KMS-11 (cell line): ENCODE measurements around the gene RCAN2.

Experiments
- H2AFZ ChIP-seq: fragments of 200-600 bp; sonication (generic); 2 replicates; pipeline ENCODE4 v1.6.1; 2016; ENCODE audit warnings: antibody characterized with exemption, mixed run types, low read depth
- H3K27ac ChIP-seq: fragments of 200-600 bp; sonication (generic); 2 replicates; pipeline ENCODE4 v1.6.1; 2016; ENCODE audit warnings: mild to moderate bottlenecking, mixed run types
- H3K27me3 ChIP-seq: fragments of 200-600 bp; sonication (generic); 2 replicates; pipeline ENCODE4 v1.6.1; 2017; ENCODE audit warnings: mild to moderate bottlenecking, low read depth, mixed run types, moderate library complexity; ENCODE audit not compliant: insufficient read depth
- H3K36me3 ChIP-seq: fragments of 200-600 bp; sonication (generic); 2 replicates; pipeline ENCODE4 v1.6.1; 2017; ENCODE audit warnings: mild to moderate bottlenecking, mixed run types; ENCODE audit not compliant: insufficient read depth
- H3K4me1 ChIP-seq: fragments of 200-600 bp; sonication (generic); 2 replicates; pipeline ENCODE4 v1.6.1; 2016; ENCODE audit warnings: mild to moderate bottlenecking, low read depth, mixed run types; ENCODE audit not compliant: poor library complexity, severe bottlenecking
- H3K4me2 ChIP-seq: fragments of 200-600 bp; sonication (generic); 2 replicates; pipeline ENCODE4 v1.7.0; 2016; ENCODE audit warnings: mild to moderate bottlenecking, mixed run types
- H3K4me3 ChIP-seq: fragments of 200-600 bp; sonication (generic); IDR thresholded peaks from 2 replicates; pipeline ENCODE4 v1.6.1; 2017; ENCODE audit warnings: low read depth, low read length, mixed read lengths; ENCODE audit not compliant: insufficient read depth
- H3K79me2 ChIP-seq: fragments of 200-600 bp; sonication (generic); 2 replicates; pipeline ENCODE4 v1.6.1; 2016; ENCODE audit warnings: low read depth, mixed run types; ENCODE audit not compliant: insufficient read depth
- H3K9ac ChIP-seq: fragments of 200-600 bp; sonication (generic); 2 replicates; pipeline ENCODE4 v1.6.1; 2016; ENCODE audit warnings: mild to moderate bottlenecking, mixed run types
- H4K20me1 ChIP-seq: fragments of 200-600 bp; sonication (generic); 2 replicates; pipeline ENCODE4 v1.6.1; 2016; ENCODE audit warnings: mild to moderate bottlenecking, mixed run types; ENCODE audit not compliant: insufficient read depth
- TF ChIP-seq, protein P1 (sequence below): fragments of 200-600 bp; sonication (generic); conservative IDR thresholded peaks from 2 replicates; pipeline ENCODE4 v1.6.1; 2017; ENCODE audit warnings: low read depth, mild to moderate bottlenecking, antibody characterized with exemption, low read length, moderate library complexity, mixed read lengths

Gene RCAN2

DNA sequence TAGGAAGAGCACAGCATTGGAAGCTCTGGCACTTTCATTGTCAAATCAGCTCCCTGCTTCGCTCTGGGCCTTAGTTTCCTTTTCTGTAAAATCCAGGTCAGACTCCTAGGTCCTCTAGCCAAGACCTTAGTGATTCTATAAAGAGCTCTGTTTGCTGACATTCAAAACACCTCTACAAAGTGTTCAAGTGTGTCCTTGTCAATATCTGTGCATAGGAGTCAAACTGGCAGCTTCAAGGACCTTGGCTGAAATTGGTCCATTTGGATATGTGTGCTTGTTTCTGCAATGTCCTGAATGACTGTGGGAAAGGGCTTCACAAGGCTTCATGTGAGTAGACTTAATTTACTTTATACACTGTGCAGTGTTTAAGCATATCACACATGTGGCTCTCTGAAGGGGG is 246.6 kb downstream of the RCAN2 start:
- Histone ChIP-seq H3K4me1 (no peaks in the 10 kb centered on the region), H3K4me2 (no peak overlapping the region), H3K9ac (no peak overlapping the region), H2AFZ (no peak overlapping the region), H4K20me1 (no peaks in the 10 kb centered on the region), H3K79me2 (no peaks in the 10 kb centered on the region), H3K36me3 (no peaks in the 10 kb centered on the region), H3K27ac (no peak overlapping the region), H3K27me3 (no peaks in the 10 kb centered on the region), H3K4me3 (no peak overlapping the region)
- TF ChIP-seq, protein P1, sequence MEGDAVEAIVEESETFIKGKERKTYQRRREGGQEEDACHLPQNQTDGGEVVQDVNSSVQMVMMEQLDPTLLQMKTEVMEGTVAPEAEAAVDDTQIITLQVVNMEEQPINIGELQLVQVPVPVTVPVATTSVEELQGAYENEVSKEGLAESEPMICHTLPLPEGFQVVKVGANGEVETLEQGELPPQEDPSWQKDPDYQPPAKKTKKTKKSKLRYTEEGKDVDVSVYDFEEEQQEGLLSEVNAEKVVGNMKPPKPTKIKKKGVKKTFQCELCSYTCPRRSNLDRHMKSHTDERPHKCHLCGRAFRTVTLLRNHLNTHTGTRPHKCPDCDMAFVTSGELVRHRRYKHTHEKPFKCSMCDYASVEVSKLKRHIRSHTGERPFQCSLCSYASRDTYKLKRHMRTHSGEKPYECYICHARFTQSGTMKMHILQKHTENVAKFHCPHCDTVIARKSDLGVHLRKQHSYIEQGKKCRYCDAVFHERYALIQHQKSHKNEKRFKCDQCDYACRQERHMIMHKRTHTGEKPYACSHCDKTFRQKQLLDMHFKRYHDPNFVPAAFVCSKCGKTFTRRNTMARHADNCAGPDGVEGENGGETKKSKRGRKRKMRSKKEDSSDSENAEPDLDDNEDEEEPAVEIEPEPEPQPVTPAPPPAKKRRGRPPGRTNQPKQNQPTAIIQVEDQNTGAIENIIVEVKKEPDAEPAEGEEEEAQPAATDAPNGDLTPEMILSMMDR = no peak

DNA sequence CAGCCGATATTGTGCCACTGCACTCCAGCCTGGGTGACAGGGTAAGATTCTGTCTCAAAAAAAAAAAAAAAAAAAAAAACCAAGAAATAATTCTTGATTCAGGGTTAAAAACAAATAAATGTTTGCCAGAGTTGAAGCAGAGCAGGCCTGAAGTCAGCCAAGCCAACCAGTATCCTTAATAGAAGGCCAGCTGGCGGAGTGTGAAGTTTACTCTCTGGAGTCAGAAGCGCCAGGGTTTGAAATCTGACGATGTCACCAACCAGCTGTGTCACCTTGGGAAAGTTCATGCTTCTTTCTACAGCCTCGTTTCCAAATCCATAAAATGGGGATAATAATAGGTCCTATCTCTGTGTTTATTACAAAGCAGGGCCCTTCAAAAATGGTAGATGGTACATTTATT is 247.5 kb downstream of the RCAN2 start:
- Histone ChIP-seq H3K4me1 (no peaks in the 10 kb centered on the region), H3K36me3 (no peaks in the 10 kb centered on the region), H3K79me2 (no peaks in the 10 kb centered on the region), H3K27ac (no peak overlapping the region), H2AFZ (no peak overlapping the region), H3K4me2 (no peak overlapping the region), H3K4me3 (no peak overlapping the region), H4K20me1 (no peaks in the 10 kb centered on the region), H3K27me3 (no peaks in the 10 kb centered on the region), H3K9ac (no peak overlapping the region)
- TF ChIP-seq, protein P1 = no peak

DNA sequence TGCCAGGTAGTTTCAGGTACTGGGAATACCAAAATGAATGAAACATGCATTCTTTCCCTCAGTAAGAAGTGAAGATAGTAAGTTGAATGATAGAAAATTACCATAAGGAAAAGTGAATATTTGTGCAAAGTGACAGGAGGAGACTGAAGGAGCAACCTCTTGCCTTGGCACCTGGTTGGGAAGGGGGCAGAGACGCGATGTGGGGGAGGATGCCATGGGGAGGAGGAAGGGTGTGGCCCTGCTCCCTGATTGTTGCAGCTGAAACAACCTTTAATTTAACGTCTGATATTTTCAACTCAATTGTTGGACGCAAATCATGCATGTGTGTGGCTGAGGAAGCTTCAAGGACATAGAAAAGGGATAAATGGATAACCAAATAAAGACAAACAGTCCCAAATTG is 248.3 kb downstream of the RCAN2 start:
- Histone ChIP-seq H3K4me1 (no peaks in the 10 kb centered on the region), H3K27ac (no peak overlapping the region)
- TF ChIP-seq, protein P1 = no peak

DNA sequence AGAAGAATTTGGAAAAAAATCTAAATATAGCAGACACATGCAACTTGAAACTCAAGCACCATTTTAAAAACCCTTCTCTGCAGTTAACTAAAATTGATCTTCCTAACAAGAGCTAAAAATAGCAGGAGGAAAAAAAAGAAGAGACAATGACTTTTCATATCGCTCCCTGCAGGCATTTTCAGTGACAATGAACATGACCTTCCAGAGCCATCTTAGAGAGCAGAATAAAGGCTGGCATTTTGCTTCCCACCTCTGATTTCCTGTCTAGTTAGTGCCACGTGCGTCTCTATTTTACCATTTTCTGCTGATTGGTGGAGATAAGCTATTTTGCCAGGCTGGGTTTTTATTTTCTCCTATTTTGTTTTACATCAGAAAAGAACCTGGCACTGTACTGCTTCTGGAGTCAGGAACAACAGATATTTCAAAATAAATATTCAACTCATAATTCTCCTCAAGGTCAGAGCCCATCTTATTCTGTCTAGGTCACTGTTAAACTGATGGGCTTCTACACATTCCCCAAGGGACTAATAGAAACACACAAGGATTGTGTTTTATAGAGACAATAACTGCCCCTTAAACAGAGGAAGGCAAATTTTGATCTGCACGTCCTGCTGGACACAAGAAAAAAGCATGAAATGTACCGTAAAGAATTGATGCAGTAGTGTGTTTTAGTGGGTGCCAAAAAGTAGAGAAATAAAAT is 250.2 kb downstream of the RCAN2 start:
- TF ChIP-seq, protein P1 = no peak
- Histone ChIP-seq H2AFZ (no peak overlapping the region), H3K27me3 (no peaks in the 10 kb centered on the region), H3K36me3 (no peaks in the 10 kb centered on the region), H4K20me1 (no peaks in the 10 kb centered on the region), H3K9ac (no peak overlapping the region), H3K4me2 (no peak overlapping the region), H3K79me2 (no peaks in the 10 kb centered on the region), H3K4me3 (no peak overlapping the region), H3K4me1 (no peaks in the 10 kb centered on the region), H3K27ac (no peak overlapping the region)

More for the DNA sequence above, 248.3 kb downstream of the RCAN2 start:
- H4K20me1 ChIP-seq = no peaks in the 10 kb centered on the region
- H3K4me3 ChIP-seq = no peak overlapping the region
- H3K27me3 ChIP-seq = no peaks in the 10 kb centered on the region
- no peaks in the 10 kb centered on the region for H3K79me2 ChIP-seq
- no peak overlapping the region for H3K4me2 ChIP-seq
- no peak overlapping the region for H2AFZ ChIP-seq
- no peak overlapping the region for H3K9ac ChIP-seq
- no peaks in the 10 kb centered on the region for H3K36me3 ChIP-seq
